CMK (cell line): ENCODE results near the gene GPR83.
"Not testable (repeated sequence)": the region's sequence is repeated elsewhere in the genome, so short reads cannot be mapped to it uniquely, and the experiment has no call there.

Source experiments
- DNase-seq: peaks from one replicate; pipeline ENCODE4 v3.0.0-alpha.2; 2010; ENCODE audit warnings: low read depth

GPR83 gene

DNA sequence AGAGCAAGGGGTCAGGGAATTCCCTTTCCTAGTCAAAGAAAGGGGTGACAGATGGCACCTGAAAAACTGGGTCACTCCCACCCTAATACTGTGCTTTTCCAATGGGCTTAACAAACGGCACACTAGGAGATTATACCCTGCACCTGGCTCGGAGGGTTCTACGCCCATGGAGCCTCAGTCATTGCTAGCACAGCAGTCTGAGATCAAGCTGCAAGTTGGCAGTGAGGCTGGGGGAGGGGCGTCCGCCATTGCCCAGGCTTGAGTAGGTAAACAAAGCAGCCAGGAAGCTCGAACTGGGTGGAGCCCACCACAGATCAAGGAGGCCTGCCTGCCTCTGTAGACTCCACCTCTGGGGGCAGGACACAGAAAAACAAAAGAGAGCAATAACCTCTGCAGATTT lies 30.6 kb downstream of the GPR83 start:
- not testable (repeated sequence) for DNase-seq

DNA sequence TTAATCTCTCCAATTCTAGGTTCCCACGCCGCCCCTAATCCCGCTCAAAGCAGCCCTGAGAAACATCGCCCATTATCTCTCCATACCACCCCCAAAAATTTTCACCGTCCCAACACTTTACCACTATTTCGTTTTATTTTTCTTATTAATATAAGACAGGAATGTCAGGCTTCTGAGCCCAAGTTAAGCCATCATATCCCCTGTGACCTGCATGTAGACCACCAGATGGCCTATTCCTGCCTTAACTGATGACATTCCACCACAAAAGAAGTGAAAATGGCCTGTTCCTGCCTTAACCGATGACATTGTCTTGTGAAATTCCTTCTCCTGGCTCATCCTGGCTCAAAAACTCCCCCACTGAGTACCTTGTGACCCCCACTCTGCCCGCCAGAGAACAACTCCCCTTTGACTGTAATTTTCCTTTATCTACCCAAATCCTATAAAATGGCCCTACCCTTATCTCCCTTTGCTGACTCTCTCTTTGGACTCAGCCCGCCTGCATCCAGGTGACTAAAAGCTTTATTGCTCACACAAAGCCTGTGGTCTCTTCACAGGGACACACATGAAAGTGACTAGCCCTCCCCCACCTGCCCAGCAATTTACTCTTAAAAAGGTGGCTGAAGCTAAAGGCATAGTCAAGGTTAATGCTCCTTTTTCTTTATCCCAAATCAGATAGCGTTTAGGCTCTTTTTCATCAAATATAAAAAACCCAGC lies 50.2 kb downstream of the GPR83 start:
- DNase-seq, result not testable (repeated sequence)

DNA sequence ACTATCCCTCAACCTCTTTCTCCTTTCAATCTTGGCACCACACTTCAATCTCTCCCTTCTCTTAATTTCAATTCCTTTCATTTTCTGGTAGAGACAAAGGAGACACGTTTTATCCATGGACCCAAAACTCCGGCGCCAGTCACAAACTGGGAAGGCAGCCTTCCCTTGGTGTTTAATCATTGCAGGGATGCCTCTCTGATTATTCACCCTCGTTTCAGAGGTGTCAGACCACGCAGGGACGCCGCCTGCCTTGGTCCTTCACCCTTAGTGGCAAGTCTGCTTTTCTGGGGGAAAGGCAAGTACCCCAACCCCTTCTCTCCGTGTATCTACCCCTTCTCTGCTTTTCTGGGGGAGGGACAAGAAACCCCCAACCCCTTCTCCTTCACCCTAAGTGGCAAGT lies 54.9 kb downstream of the GPR83 start:
- not testable (repeated sequence) for DNase-seq

DNA sequence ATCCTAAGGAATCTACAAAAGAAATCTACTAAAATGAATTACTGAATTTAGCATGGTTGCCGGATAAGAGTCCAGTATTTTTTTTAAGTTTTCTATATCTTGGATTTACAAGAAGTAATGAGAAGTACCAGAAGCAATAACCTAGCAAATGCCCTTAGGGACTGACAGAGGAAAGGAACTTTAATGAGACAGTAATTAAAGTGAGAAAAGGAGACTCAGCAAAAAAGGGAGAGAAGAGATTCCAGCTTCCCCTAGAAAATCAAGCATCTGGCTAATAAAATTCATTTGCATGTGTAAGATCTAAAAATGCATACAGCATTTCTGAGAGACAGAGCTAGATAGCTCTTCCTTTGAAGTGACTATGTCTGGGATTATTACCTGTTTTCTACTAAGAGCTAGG lies 57.7 kb downstream of the GPR83 start:
- no peak for DNase-seq

DNA sequence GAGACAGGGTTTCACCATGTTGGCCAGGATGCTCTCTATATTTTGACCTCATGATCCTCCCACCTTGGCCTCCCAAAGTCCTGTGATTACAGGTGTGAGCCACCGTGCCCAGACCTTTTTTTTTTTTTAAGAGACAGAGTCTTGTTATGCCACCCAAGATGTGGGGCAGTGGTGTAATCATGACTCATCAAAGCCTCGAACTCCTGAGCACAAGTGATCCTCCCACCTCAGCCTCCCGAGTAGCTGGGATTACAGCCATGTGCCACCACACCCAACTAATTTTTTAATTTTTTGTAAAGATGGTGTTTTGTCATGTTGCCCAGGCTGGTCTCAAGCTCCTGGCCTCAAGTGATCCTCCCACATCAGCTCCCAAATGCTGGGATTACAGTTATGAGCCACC lies 59.0 kb downstream of the GPR83 start:
- no peak for DNase-seq

DNA sequence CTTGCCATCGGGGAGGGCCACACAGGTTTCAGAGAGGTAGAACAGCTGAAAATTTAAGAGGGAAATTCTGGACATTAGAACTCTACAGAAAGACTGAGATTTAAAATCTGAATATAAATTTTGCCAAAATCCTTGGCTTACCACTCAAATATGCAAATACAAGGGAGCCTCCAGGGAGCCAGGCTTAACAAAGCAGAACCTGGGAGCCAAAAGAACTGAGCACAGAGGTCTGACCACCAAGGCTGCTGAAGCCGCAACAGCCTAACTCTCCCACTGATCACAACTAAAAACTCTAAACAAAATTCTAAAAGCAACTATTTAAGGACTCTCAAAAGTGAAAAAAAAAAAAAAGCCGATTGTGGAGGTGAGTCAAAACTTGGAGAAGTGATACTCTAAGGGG lies 62.6 kb downstream of the GPR83 start:
- DNase-seq, result no peak

DNA sequence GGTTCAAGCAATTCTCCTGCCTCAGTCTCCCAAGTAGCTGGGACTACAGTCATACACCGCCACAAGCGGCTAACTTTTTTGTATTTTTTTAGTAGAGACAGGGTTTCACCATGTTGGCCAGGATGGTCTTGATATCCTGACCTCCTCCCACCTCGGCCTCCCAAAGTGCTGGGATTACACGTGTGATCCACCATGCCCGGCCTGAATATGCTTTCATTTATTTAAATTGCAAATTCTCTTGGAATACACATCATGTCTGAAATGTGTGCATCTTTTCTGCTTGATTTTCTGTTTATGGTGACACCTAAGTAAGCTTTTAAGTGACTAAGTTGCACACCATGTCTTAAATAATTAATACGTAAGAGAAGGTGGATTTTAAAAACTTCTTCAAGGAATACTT lies 65.2 kb downstream of the GPR83 start:
- no peak for DNase-seq

DNA sequence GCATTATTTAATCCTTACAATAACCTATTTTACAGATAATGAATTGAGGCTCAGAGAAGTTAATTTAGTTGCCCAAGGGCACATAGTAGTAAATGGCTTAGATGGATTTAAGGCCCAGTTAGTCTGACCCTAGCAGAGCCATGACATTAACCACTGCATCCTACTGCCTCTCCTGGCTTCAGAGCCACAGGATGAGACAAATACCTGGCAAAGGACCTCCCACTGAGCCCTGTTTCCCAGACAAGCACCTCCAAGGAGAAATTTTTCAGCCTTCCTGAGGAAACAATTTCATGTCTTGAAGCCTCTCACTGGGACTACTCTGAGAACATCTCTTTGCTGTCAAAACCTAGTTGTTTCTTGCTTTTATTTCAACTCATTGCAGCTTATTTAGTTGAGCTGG lies 68.4 kb downstream of the GPR83 start:
- DNase-seq, result no peak

DNA sequence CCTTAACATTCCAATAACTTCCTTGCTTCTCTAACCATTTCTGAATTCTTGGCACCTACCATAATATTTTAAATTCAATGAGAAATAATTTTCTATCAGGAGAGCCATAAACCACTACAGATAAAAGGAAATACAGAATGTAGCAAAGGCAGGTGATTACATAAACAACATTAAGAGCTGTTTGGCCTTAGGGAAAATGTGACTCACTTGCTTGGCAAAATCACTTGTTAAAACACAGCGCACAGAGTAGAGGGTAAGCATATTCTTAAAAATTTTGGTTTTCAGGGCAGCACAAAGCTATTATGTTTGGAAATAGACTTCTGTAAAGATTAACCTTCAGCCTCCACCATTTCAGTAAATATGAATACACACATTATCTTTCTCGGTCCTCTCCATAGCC lies 70.4 kb downstream of the GPR83 start:
- no peak for DNase-seq

DNA sequence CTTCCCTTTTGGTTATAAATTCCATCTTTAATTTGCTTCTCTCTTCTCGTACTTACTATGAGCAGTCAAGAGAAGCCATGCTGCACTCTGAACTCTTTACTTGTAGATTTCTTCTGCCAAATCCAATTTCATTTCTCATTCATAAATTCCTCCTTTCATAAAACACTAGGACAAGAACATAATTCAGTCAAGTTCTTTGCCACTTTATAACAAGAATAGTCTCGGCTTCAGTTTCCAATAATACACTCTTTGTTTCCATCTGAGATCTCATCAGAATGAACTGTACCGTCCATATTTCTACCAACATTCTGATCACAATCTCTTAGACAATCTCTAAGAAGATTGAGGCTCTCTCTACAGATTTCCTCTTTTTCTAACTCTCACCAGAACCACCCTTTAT lies 71.7 kb downstream of the GPR83 start:
- DNase-seq, result no peak

DNA sequence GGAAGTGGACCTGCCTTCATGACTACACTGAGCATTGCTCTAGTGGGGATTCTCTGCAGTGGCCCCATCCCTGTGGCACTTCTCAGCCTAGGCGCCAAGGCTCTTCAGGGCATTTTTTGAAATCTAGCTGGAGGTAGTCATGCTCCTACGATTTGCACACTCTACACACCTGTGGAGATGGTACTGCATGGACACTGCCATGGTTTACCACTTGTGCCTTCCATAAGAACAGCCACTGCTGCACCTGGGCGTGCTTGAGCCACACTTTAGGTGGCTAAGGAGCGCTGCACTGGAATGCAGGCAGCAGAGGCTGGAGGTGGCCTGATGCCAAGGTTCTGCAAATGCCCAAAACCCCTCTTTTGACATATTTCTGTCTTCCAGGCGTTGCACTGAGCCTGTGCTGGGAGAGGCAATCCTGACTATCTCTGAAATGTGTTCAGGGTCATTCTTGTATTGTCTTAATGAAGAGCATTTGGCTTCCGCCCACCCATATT lies 72.6 kb downstream of the GPR83 start:
- no peak for DNase-seq
